HEK293 (cell line): ENCODE measurements around the gene CYBA.

Source experiments
- CTCF ChIP-seq: fragments of 450-650 bp; formaldehyde crosslinking; IDR thresholded peaks from 2 replicates; pipeline ENCODE4 v1.5.1; 2016; ENCODE audit warnings: missing biosample characterization, missing genetic modification characterization
- MZF1 ChIP-seq: fragments of 450-650 bp; formaldehyde crosslinking; IDR thresholded peaks from 2 replicates; pipeline ENCODE4 v1.5.1; 2017; ENCODE audit warnings: missing biosample characterization, missing genetic modification characterization, borderline replicate concordance
- YY1 ChIP-seq: fragments of 450-650 bp; formaldehyde crosslinking; IDR thresholded peaks from 2 replicates; pipeline ENCODE4 v1.5.1; 2018; ENCODE audit warnings: missing biosample characterization, missing genetic modification characterization
- ZBTB6 ChIP-seq: fragments of 450-650 bp; formaldehyde crosslinking; IDR thresholded peaks from 2 replicates; pipeline ENCODE4 v1.5.1; 2017; ENCODE audit warnings: missing biosample characterization, missing genetic modification characterization
- ZNF530 ChIP-seq: fragments of 450-650 bp; formaldehyde crosslinking; IDR thresholded peaks from 2 replicates; pipeline ENCODE4 v1.5.1; 2016; ENCODE audit warnings: low read depth, missing biosample characterization, missing genetic modification characterization
- ZNF707 ChIP-seq: fragments of 450-650 bp; formaldehyde crosslinking; IDR thresholded peaks from 2 replicates; pipeline ENCODE4 v1.5.1; 2016; ENCODE audit warnings: missing biosample characterization, missing genetic modification characterization

DNA sequence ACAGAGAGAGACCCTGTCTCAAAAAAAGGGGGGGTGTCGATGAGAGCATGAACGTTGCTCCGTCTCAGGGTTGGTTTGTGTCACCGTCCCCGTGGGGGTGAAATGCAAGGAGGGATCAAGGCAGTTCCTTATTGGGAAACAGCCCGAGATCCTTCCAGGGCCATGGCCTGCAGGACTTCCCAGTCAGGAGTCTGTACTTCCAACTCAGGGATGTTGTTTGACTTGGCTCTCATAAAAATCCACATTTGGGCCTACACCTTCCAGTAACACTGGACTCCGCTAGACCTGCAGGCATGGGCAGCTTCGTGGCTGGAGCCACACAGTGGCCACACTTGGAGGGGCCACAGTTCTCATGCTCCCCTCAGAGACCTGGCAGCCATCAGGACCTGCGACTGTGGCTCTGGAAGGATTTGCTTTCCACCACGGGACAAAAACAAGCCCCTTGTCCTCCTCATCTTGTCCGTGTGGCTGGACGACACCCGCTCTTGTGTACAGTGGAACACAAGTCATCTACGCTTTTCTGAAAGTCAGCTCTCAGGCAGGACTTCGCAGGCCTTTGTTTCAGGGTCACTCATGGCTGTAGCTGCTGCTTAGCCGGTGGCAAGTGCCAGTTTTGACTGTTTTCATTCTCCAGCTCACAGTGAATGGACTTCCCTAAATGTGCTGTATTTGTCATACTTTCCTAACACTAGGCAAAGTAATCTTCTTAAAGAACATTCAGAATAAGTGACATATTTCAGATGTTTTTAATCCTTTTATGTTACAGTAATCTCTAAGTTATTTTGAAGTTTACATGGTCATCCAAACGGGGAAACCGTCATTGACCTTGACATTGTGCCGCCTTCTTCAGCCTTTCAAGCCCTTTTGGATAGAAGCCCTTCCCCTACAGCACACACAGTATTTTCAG is 36.7 kb downstream of the CYBA start:
- TF ChIP-seq ZBTB6 (tag by site-specific recombination) (no peak), YY1 (no peak), ZNF707 (tag by site-specific recombination) (no peak), CTCF (tag by site-specific recombination) (no peak), ZNF530 (tag by site-specific recombination) (no peak), MZF1 (no peak)
